NCI-H146 (cell line): Measurements from ENCODE around the gene C19orf47.
A peak's percentile ranks its signal among the peaks of the same experiment; 100 is the strongest.
"Not testable (repeated sequence)": the region's sequence is repeated elsewhere in the genome, so short reads cannot be mapped to it uniquely, and the experiment has no call there.

Source experiments
- DNase-seq: peaks from one replicate; lab custom pipeline; 2025; lab: John Stamatoyannopoulos, UW

The C19orf47 gene

GRCh38 chr19:40376286-40376862 is 28.2 kb upstream of the C19orf47 start:
- no peak for DNase-seq

GRCh38 chr19:40374084-40374483 is 25.9 kb upstream of the C19orf47 start:
- DNase-seq = no peak

GRCh38 chr19:40371802-40372122 is 23.6 kb upstream of the C19orf47 start:
- DNase-seq = no peak

GRCh38 chr19:40370997-40371801 is 23.0 kb upstream of the C19orf47 start:
- DNase-seq = no peak

GRCh38 chr19:40370253-40370652 is 22.1 kb upstream of the C19orf47 start:
- DNase-seq = not testable (repeated sequence)

- no peak for DNase-seq
Observed at GRCh38 chr19:40369797-40370196, 21.6 kb upstream of the C19orf47 start.

- no peak for DNase-seq
Observed at GRCh38 chr19:40367577-40368434, 19.6 kb upstream of the C19orf47 start.

GRCh38 chr19:40366697-40367561 is 18.7 kb upstream of the C19orf47 start:
- no peak for DNase-seq

GRCh38 chr19:40365613-40366401 is 17.6 kb upstream of the C19orf47 start:
- peak; percentile 25 for DNase-seq

- no peak for DNase-seq
Observed at GRCh38 chr19:40365010-40365409, 16.8 kb upstream of the C19orf47 start.

GRCh38 chr19:40363069-40363468 is 14.9 kb upstream of the C19orf47 start:
- DNase-seq = no peak

GRCh38 chr19:40362160-40362559 is 14.0 kb upstream of the C19orf47 start:
- no peak for DNase-seq

GRCh38 chr19:40360708-40361241 is 12.6 kb upstream of the C19orf47 start:
- no peak for DNase-seq

GRCh38 chr19:40360020-40360707 is 12.0 kb upstream of the C19orf47 start:
- DNase-seq = no peak

GRCh38 chr19:40358773-40359172 is 10.6 kb upstream of the C19orf47 start:
- no peak for DNase-seq

GRCh38 chr19:40357640-40358039 is 9.4 kb upstream of the C19orf47 start:
- no peak for DNase-seq

- no peak for DNase-seq
Observed at GRCh38 chr19:40356681-40357595, 8.7 kb upstream of the C19orf47 start.

GRCh38 chr19:40355975-40356680 is 7.9 kb upstream of the C19orf47 start:
- DNase-seq = no peak
